NCI-H2227 treated with DMSO at 0.1 percent for 48 hours (cell line): ENCODE results near the gene CALCB.

Source experiments
- DNase-seq: peaks from one replicate; lab custom pipeline; 2025; lab: John Stamatoyannopoulos, UW

Gene CALCB

GRCh38 chr11:15074206-15075161, 1.1 kb downstream of the CALCB start:
- DNase-seq, result peak; percentile 19

- DNase-seq, result no peak
These were observed 1.8 kb downstream of the CALCB start for GRCh38 chr11:15075162-15075526.

- no peak for DNase-seq
These were observed 17.8 kb downstream of the CALCB start for GRCh38 chr11:15091175-15091574.

GRCh38 chr11:15091625-15092024, 18.2 kb downstream of the CALCB start:
- no peak for DNase-seq

GRCh38 chr11:15093432-15093831, 20.0 kb downstream of the CALCB start:
- DNase-seq, result no peak

- DNase-seq, result no peak
These were observed 22.4 kb downstream of the CALCB start for GRCh38 chr11:15095736-15096228.

- no peak for DNase-seq
These were observed 24.0 kb downstream of the CALCB start for GRCh38 chr11:15097411-15097810.

GRCh38 chr11:15099267-15099666, 25.9 kb downstream of the CALCB start:
- DNase-seq, result no peak

- DNase-seq, result peak; percentile 61
These were observed 27.8 kb downstream of the CALCB start for GRCh38 chr11:15101072-15101709.

- no peak for DNase-seq
These were observed 30.8 kb downstream of the CALCB start for GRCh38 chr11:15104166-15104565.

- no peak for DNase-seq
These were observed 33.0 kb downstream of the CALCB start for GRCh38 chr11:15106201-15106965.

GRCh38 chr11:15107730-15108515, 34.5 kb downstream of the CALCB start:
- DNase-seq, result no peak

- DNase-seq, result no peak
These were observed 35.3 kb downstream of the CALCB start for GRCh38 chr11:15108592-15109130.

GRCh38 chr11:15109602-15110001, 36.2 kb downstream of the CALCB start:
- no peak for DNase-seq

GRCh38 chr11:15111215-15111614, 37.8 kb downstream of the CALCB start:
- DNase-seq, result no peak

GRCh38 chr11:15112131-15112541, 38.7 kb downstream of the CALCB start:
- DNase-seq, result no peak

GRCh38 chr11:15113381-15113780, 40.0 kb downstream of the CALCB start:
- no peak for DNase-seq

GRCh38 chr11:15114501-15115475, 41.4 kb downstream of the CALCB start, which contains the start of gene INSC:
Gene INSC, plus strand, starts transcription at chr11:15114923. Its CDS starts 34,252 bp downstream, at chr11:15149175.
- DNase-seq, result no peak

- DNase-seq, result no peak
These were observed 42.3 kb downstream of the CALCB start for GRCh38 chr11:15115686-15116085.

- no peak for DNase-seq
These were observed 44.4 kb downstream of the CALCB start for GRCh38 chr11:15117751-15118150.
